B cell (primary cell): Measurements from ENCODE around the gene ATP6V0A1. TPM values are rescaled to one million over a fixed set of nuclear protein-coding genes. Genes with fewer than 3 reads are reported as not detected.

ENCODE experiments used
- ATAC-seq: fragments of 200-7000 bp; cut with Tn5 transposase; one replicate; pipeline ENCODE4 v1.10.0; 2021; ENCODE audit warnings: low read depth, mild to moderate bottlenecking, moderate number of reproducible peaks, moderate library complexity
- CTCF ChIA-PET: fragments of 350-600 bp; sonication (Branson Sonifier 250); formaldehyde crosslinking; loops from one replicate; lab custom pipeline; 2021; ENCODE audit warnings: antibody characterized with exemption, inconsistent platforms; lab: Charles Lee
- POLR2A ChIA-PET: fragments of 350-600 bp; sonication (Branson Sonifier 250); formaldehyde crosslinking; loops from one replicate; lab custom pipeline; 2021; ENCODE audit warnings: antibody characterized with exemption; lab: Charles Lee
- DNase-seq: peaks from one replicate; pipeline ENCODE4 v3.0.0; 2013
- H2AFZ ChIP-seq: 2 replicates; pipeline ENCODE4 v1.6.1; 2012; ENCODE audit warnings: mild to moderate bottlenecking, low read depth, low read length; ENCODE audit not compliant: insufficient read depth, poor library complexity, severe bottlenecking
- H3K27ac ChIP-seq, 2 donors: 1 replicate in 1 of 2; 2 replicates in 1 of 2; pipeline ENCODE4 v1.5.1; 2012 to 2013; ENCODE audit warnings: low read length in 2 of 2, mild to moderate bottlenecking in 2 of 2, moderate library complexity in 1 of 2
- H3K27me3 ChIP-seq, 4 experiments: fragments of 200-600 bp in 1 of 4; sonication (generic) in 1 of 4; replicated peaks in 1 of 4; 1 replicate in 2 of 4; 2 replicates in 2 of 4; pipeline versions ENCODE4 v1.6.1 to v1.7.0; 2013 to 2016; ENCODE audit warnings: low read length in 3 of 4, mild to moderate bottlenecking in 2 of 4, mixed read lengths in 1 of 4, moderate library complexity in 1 of 4; ENCODE audit not compliant: insufficient read depth in 4 of 4, control insufficient read depth in 3 of 4; ENCODE audit errors: control extremely low read depth in 1 of 4
- H3K36me3 ChIP-seq, 2 experiments: replicated peaks in 1 of 2; 1 replicate in 1 of 2; 2 replicates in 1 of 2; pipeline versions ENCODE4 v1.6.1 to v1.7.1; 2013; ENCODE audit warnings: low read length in 1 of 2; ENCODE audit not compliant: insufficient read depth in 2 of 2, control insufficient read depth in 1 of 2; ENCODE audit errors: control extremely low read depth in 1 of 2, extremely low read depth in 1 of 2
- H3K4me1 ChIP-seq, 2 donors: fragments of 200-600 bp in 1 of 2; sonication (generic) in 1 of 2; 1 replicate in 1 of 2; 2 replicates in 1 of 2; pipeline versions ENCODE4 v1.5.1 to v1.6.1; 2013 to 2017; ENCODE audit warnings: low read length in 2 of 2; ENCODE audit not compliant: control insufficient read depth in 2 of 2, insufficient read depth in 2 of 2
- H3K4me2 ChIP-seq: replicated peaks from 2 replicates; pipeline ENCODE3; 2012; ENCODE audit warnings: mild to moderate bottlenecking, low read depth, low read length; ENCODE audit not compliant: poor library complexity, severe bottlenecking
- H3K4me3 ChIP-seq, 5 experiments: fragments of 200-600 bp in 1 of 5; sonication (generic) in 1 of 5; 1 replicate in 3 of 5; 2 replicates in 2 of 5; pipeline versions ENCODE4 v1.5.1 to v1.7.0; 2011 to 2016; ENCODE audit warnings: low read length in 4 of 5, mild to moderate bottlenecking in 4 of 5, low read depth in 2 of 5, control low read depth in 1 of 5, moderate library complexity in 1 of 5; ENCODE audit not compliant: insufficient read depth in 1 of 5; ENCODE audit errors: control extremely low read depth in 1 of 5, extremely low read depth in 1 of 5
- H3K79me2 ChIP-seq: fragments of 200-600 bp; sonication (generic); one replicate; pipeline ENCODE4 v1.6.0; 2016; ENCODE audit warnings: low read length; ENCODE audit not compliant: control insufficient read depth, insufficient read depth
- H3K9ac ChIP-seq: fragments of 200-600 bp; sonication (generic); 2 replicates; pipeline ENCODE4 v1.6.1; 2017; ENCODE audit warnings: mild to moderate bottlenecking, low read length, moderate library complexity
- H3K9me3 ChIP-seq, 3 donors: one replicate each; pipeline versions ENCODE4 v1.6.1 to v1.7.1; 2013; ENCODE audit warnings: low read length in 2 of 3; ENCODE audit not compliant: control insufficient read depth in 2 of 3, insufficient read depth in 1 of 3; ENCODE audit errors: control extremely low read depth in 1 of 3
- H4K20me1 ChIP-seq: 2 replicates; pipeline ENCODE4 v1.6.0; 2012; ENCODE audit warnings: mild to moderate bottlenecking, low read length; ENCODE audit not compliant: insufficient read depth, control insufficient read depth, poor library complexity, severe bottlenecking
- H3K27ac Mint-ChIP-seq: one replicate; pipeline ENCODE4 v1.8.0; 2021; ENCODE audit warnings: mixed read lengths
- H3K27me3 Mint-ChIP-seq: one replicate; pipeline ENCODE4 v1.8.0; 2021; ENCODE audit warnings: mixed read lengths
- H3K4me1 Mint-ChIP-seq: one replicate; pipeline ENCODE4 v1.8.0; 2021; ENCODE audit warnings: mixed read lengths
- H3K4me3 Mint-ChIP-seq: one replicate; pipeline ENCODE4 v1.8.0; 2021; ENCODE audit warnings: mixed read lengths
- H3K9me3 Mint-ChIP-seq: one replicate; pipeline ENCODE4 v1.8.0; 2022; ENCODE audit warnings: mixed read lengths; ENCODE audit not compliant: insufficient read depth
- EZH2 ChIP-seq: IDR thresholded peaks from 2 replicates; pipeline ENCODE4 v1.6.1; 2012; ENCODE audit warnings: borderline replicate concordance, low read depth, mild to moderate bottlenecking, moderate library complexity, low read length; ENCODE audit not compliant: insufficient read depth, poor library complexity, severe bottlenecking
- WGBS: methylation state at CpG from one replicate; pipeline ENCODE4 v1.1.5; 2013; ENCODE audit warnings: missing lambda C conversion rate; ENCODE audit not compliant: insufficient coverage; 5-methylcytosine and 5-hydroxymethylcytosine counted together
- intact Hi-C: fragments of 100-400 bp; cut with micrococcal nuclease; formaldehyde crosslinking; loops from one replicate; pipeline ENCODE4 v1.10.0; 2022
- polyA plus RNA-seq: library from polyadenylated mRNA; depleted of rRNA; stranded (reverse); fragments of >200 nt; gene quantifications from 2 replicates; pipeline ENCODE4 v1.2.3, GENCODE V29; 2012
- total RNA-seq, 2 donors: library from RNA; stranded (reverse); fragments of 120-200 nt in 1 of 2; gene quantifications; 1 replicate in 1 of 2; 2 replicates in 1 of 2; pipeline versions ENCODE4 v1.2.3 to v1.2.4, GENCODE V29; 2013 to 2022
- TF ChIP-seq, protein P1 (sequence below): fragments of 200-600 bp; IDR thresholded peaks from one replicate; pipeline ENCODE4 v1.8.0; 2022; ENCODE audit warnings: antibody characterized with exemption, mild to moderate bottlenecking

Gene ATP6V0A1
- total and polyA plus RNA-seq, 2 donors (not counting 1 experiment from before 2014, with no cell fraction given), result 59.1 to 90.9 TPM

DNA sequence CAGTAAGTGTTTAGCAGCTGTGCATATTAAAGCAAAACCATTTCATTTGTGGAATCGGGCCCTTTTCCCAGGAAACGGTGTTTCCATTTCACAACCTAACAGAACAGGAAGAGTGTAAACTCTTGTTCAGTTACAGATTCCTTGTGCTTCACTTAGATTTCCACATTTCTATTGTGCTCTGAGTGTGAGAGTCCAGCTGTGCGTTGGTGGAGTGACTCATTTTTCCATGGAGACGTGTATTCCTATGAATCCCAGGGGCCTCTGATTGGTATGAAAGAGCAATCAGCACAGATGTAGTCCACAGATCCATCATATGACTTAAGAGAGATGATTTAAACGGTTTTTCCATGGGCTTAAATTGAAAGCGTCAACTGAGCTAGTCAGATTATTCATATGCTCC, 22.3 kb upstream of the ATP6V0A1 start:
- intact Hi-C loops, result no loop called here
- H3K9ac ChIP-seq, result no peak overlapping the region
- no peak overlapping the region for H3K4me3 Mint-ChIP-seq
- no peak overlapping the region for H3K27ac ChIP-seq
- H4K20me1 ChIP-seq, result no peaks in the 10 kb centered on the region
- WGBS, result 100% methylated on average over 2 of the region's 6 CpGs
- no peaks in the 10 kb centered on the region for H3K9me3 Mint-ChIP-seq
- H3K4me1 Mint-ChIP-seq, result peaks cover 10% of the 10 kb centered on the region
- H3K27me3 ChIP-seq, result peaks cover 0 to 5% (median 0%) of the 10 kb centered on the region in 4 experiments
- H3K4me2 ChIP-seq, result no peak overlapping the region
- no peak for DNase-seq
- H3K27me3 Mint-ChIP-seq, result no peaks in the 10 kb centered on the region
- peaks cover 6 to 7% of the 10 kb centered on the region in 2 donors for H3K4me1 ChIP-seq
- ChIA-PET POLR2A (interaction anchor here (0.6 kb wide), 1 partner anchor 21 kb away, joined by 10 read pairs; no protein-coding TSS in a partner anchor), CTCF (interaction anchor here (0.8 to 3.3 kb wide), 3 partner anchors 7 to 29 kb away, joined by 3 to 11 read pairs (median 10); no protein-coding TSS in a partner anchor)
- H3K9me3 ChIP-seq, result no peaks in the 10 kb centered on the region
- no peaks in the 10 kb centered on the region for H3K36me3 ChIP-seq
- ATAC-seq, result no peak
- no peak overlapping the region for H3K4me3 ChIP-seq
- H2AFZ ChIP-seq, result no peak overlapping the region
- no peak overlapping the region for H3K27ac Mint-ChIP-seq
- H3K79me2 ChIP-seq, result no peaks in the 10 kb centered on the region
- no peak for TF ChIP-seq EZH2
- TF ChIP-seq, protein P1, sequence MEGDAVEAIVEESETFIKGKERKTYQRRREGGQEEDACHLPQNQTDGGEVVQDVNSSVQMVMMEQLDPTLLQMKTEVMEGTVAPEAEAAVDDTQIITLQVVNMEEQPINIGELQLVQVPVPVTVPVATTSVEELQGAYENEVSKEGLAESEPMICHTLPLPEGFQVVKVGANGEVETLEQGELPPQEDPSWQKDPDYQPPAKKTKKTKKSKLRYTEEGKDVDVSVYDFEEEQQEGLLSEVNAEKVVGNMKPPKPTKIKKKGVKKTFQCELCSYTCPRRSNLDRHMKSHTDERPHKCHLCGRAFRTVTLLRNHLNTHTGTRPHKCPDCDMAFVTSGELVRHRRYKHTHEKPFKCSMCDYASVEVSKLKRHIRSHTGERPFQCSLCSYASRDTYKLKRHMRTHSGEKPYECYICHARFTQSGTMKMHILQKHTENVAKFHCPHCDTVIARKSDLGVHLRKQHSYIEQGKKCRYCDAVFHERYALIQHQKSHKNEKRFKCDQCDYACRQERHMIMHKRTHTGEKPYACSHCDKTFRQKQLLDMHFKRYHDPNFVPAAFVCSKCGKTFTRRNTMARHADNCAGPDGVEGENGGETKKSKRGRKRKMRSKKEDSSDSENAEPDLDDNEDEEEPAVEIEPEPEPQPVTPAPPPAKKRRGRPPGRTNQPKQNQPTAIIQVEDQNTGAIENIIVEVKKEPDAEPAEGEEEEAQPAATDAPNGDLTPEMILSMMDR, result no peak
